Ovary (tissue), 3 donors: ENCODE measurements around the gene AP1G1.

Experiments
- CTCF ChIP-seq, 3 donors: fragments of 450-650 bp in 2 of 3; fragments of 200-600 bp in 1 of 3; IDR thresholded peaks; one replicate each; pipeline versions ENCODE4 v1.5.1 to v1.8.0; 2016 to 2022; ENCODE audit warnings: antibody characterized with exemption in 3 of 3, mild to moderate bottlenecking in 1 of 3
- POLR2A ChIP-seq: fragments of 450-650 bp; IDR thresholded peaks from one replicate; pipeline ENCODE4 v1.6.1; 2017; ENCODE audit warnings: antibody characterized with exemption, mild to moderate bottlenecking, moderate library complexity
- donor health status: DM: no; HTN: no; CAD: no.

DNA sequence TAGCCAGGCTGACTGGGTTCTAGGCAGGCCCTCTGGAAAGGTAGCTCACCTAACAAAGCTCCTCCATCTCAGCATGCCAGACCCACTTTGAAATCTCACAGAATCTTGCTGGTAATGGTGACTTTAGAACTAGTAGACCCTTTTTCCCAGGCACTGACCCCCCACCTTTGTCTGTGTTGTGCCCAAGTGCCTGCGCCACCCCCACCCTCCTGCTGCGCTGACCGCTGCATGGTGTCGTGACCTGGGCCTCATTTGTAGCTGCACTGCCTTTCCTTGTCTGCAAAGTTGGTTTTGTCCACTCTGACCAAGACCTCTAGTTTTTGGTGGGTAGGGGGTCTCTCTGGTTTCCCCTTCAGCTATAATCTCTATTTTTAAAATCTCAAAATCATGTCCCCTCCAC, 43.9 kb upstream of the AP1G1 start:
- TF ChIP-seq CTCF (IDR thresholded peaks at IDR 0.05) (no peak), POLR2A (no peak)
